Neural progenitor cell (in vitro differentiated cells): ENCODE measurements around the gene CHMP1B. TPM values are rescaled to one million over a fixed set of nuclear protein-coding genes. Genes with fewer than 3 reads are reported as not detected.

Experiments
- DNase-seq: peaks from one replicate; pipeline ENCODE4 v3.0.0-alpha.2; 2016; ENCODE audit warnings: low spot score
- H2AFZ ChIP-seq: fragments of 200-600 bp; sonication (generic); replicated peaks from 2 replicates; pipeline ENCODE4 v1.6.1; 2016; ENCODE audit warnings: antibody characterized with exemption
- H3F3A ChIP-seq: fragments of 200-600 bp; sonication (generic); 2 replicates; pipeline ENCODE4 v1.6.1; 2016; ENCODE audit warnings: antibody characterized with exemption, low read depth
- H3K27ac ChIP-seq: fragments of 200-600 bp; sonication (generic); 2 replicates; pipeline ENCODE4 v1.5.1; 2016; ENCODE audit warnings: mild to moderate bottlenecking
- H3K27me3 ChIP-seq: fragments of 200-600 bp; sonication (generic); 2 replicates; pipeline ENCODE4 v1.6.1; 2016; ENCODE audit warnings: mild to moderate bottlenecking, moderate library complexity
- H3K36me3 ChIP-seq: fragments of 200-600 bp; sonication (generic); 2 replicates; pipeline ENCODE4 v1.5.1; 2016
- H3K4me1 ChIP-seq: fragments of 200-600 bp; sonication (generic); 2 replicates; pipeline ENCODE4 v1.6.1; 2016; ENCODE audit warnings: mixed run types
- H3K4me2 ChIP-seq: fragments of 200-600 bp; sonication (generic); 2 replicates; pipeline ENCODE4 v1.6.1; 2016
- H3K4me3 ChIP-seq: fragments of 200-600 bp; sonication (generic); 2 replicates; pipeline ENCODE4 v1.5.1; 2016
- H3K79me2 ChIP-seq: fragments of 200-600 bp; sonication (generic); 2 replicates; pipeline ENCODE4 v1.6.1; 2016; ENCODE audit warnings: low read depth
- H3K9ac ChIP-seq: fragments of 200-600 bp; sonication (generic); 2 replicates; pipeline ENCODE4 v1.6.1; 2016
- H3K9me3 ChIP-seq: fragments of 200-600 bp; sonication (generic); 2 replicates; pipeline ENCODE4 v1.5.1; 2016; ENCODE audit warnings: low read depth
- H4K20me1 ChIP-seq: fragments of 200-600 bp; sonication (generic); 2 replicates; pipeline ENCODE4 v1.6.1; 2016; ENCODE audit warnings: low read depth
- H3K27ac Mint-ChIP-seq: 3 replicates; pipeline ENCODE4 v1.8.0; 2021; ENCODE audit warnings: mixed read lengths
- H3K27me3 Mint-ChIP-seq: 2 replicates; pipeline ENCODE4 v1.8.0; 2022; ENCODE audit warnings: low read depth, mild to moderate bottlenecking, inconsistent platforms, moderate library complexity, mixed read lengths; ENCODE audit not compliant: insufficient read depth
- H3K36me3 Mint-ChIP-seq: 3 replicates; pipeline ENCODE4 v1.8.0; 2021; ENCODE audit warnings: mixed read lengths
- H3K4me1 Mint-ChIP-seq: 3 replicates; pipeline ENCODE4 v1.8.0; 2021; ENCODE audit warnings: mixed read lengths
- H3K4me3 Mint-ChIP-seq: 3 replicates; pipeline ENCODE4 v1.8.0; 2021; ENCODE audit warnings: mild to moderate bottlenecking, moderate library complexity, mixed read lengths
- H3K9me3 Mint-ChIP-seq: 3 replicates; pipeline ENCODE4 v1.8.0; 2020; ENCODE audit warnings: mixed read lengths
- CTCF ChIP-seq: fragments of 200-600 bp; sonication (generic); IDR thresholded peaks from 2 replicates; pipeline ENCODE4 v1.5.1; 2017; ENCODE audit warnings: antibody characterized with exemption, mild to moderate bottlenecking
- EZH2 ChIP-seq: fragments of 200-600 bp; sonication (generic); IDR thresholded peaks from 2 replicates; pipeline ENCODE4 v1.6.1; 2017; ENCODE audit warnings: antibody characterized with exemption, mild to moderate bottlenecking, moderate library complexity
- EZH2phosphoT487 ChIP-seq: fragments of 200-600 bp; sonication (generic); IDR thresholded peaks from 2 replicates; pipeline ENCODE4 v1.6.1; 2017; ENCODE audit warnings: antibody characterized with exemption
- total RNA-seq: library from RNA; depleted of rRNA; stranded (reverse); fragments of >200 nt; gene quantifications from 2 replicates; pipeline ENCODE4 v1.2.3, GENCODE V29; 2015; ENCODE audit warnings: low replicate concordance

CHMP1B gene
- total RNA-seq, 1 donor from 2014 or later: 62.9 TPM

GRCh38 chr18:11823545-11823944 is 27.7 kb upstream of the CHMP1B start:
- Histone ChIP-seq H3K9ac (no peak overlapping the region), H4K20me1 (no peaks in the 10 kb centered on the region), H2AFZ (no peak overlapping the region), H3K27me3 (no peaks in the 10 kb centered on the region), H3K36me3 (no peaks in the 10 kb centered on the region), H3K4me3 (no peak overlapping the region), H3K4me2 (no peak overlapping the region), H3F3A (peaks cover 1% of the 10 kb centered on the region), H3K9me3 (no peaks in the 10 kb centered on the region), H3K79me2 (no peaks in the 10 kb centered on the region), H3K27ac (peak overlapping the region; percentile 50), H3K4me1 (no peaks in the 10 kb centered on the region)
- H3K27ac Mint-ChIP-seq: peak overlapping the region; percentile 70
- H3K36me3 Mint-ChIP-seq: no peaks in the 10 kb centered on the region
- H3K4me1 Mint-ChIP-seq: peaks cover 16% of the 10 kb centered on the region
- TF ChIP-seq CTCF (no peak), EZH2 (no peak), EZH2phosphoT487 (no peak)
- H3K27me3 Mint-ChIP-seq: no peaks in the 10 kb centered on the region
- no peaks in the 10 kb centered on the region for H3K9me3 Mint-ChIP-seq
- no peak for DNase-seq
- no peak overlapping the region for H3K4me3 Mint-ChIP-seq

- H3K4me1 ChIP-seq: peaks cover 9% of the 10 kb centered on the region
- H3K79me2 ChIP-seq: no peaks in the 10 kb centered on the region
- no peaks in the 10 kb centered on the region for H3K27me3 ChIP-seq
- no peaks in the 10 kb centered on the region for H3K36me3 ChIP-seq
- peaks cover 10% of the 10 kb centered on the region for H3F3A ChIP-seq
- H3K27ac ChIP-seq: no peak overlapping the region
- Mint-ChIP-seq H3K36me3 (no peaks in the 10 kb centered on the region), H3K4me3 (no peak overlapping the region), H3K4me1 (peaks cover 27% of the 10 kb centered on the region), H3K27ac (no peak overlapping the region), H3K9me3 (no peaks in the 10 kb centered on the region), H3K27me3 (no peaks in the 10 kb centered on the region)
- DNase-seq: no peak
- no peak overlapping the region for H3K9ac ChIP-seq
- H4K20me1 ChIP-seq: no peaks in the 10 kb centered on the region
- no peaks in the 10 kb centered on the region for H3K9me3 ChIP-seq
- no peak overlapping the region for H2AFZ ChIP-seq
- no peak for TF ChIP-seq EZH2phosphoT487
- TF ChIP-seq CTCF: peak; percentile 21
- H3K4me2 ChIP-seq: no peak overlapping the region
- H3K4me3 ChIP-seq: no peak overlapping the region
Observed at GRCh38 chr18:11826836-11827235, 24.4 kb upstream of the CHMP1B start.

GRCh38 chr18:11828786-11829432 is 22.3 kb upstream of the CHMP1B start:
- peak overlapping the region; percentile 71 for H2AFZ ChIP-seq
- peaks cover 9% of the 10 kb centered on the region for H3K4me1 ChIP-seq
- H3K27ac Mint-ChIP-seq: no peak overlapping the region
- peak overlapping the region; percentile 71 for H3K27ac ChIP-seq
- H3K36me3 Mint-ChIP-seq: no peaks in the 10 kb centered on the region
- no peak overlapping the region for H3K4me3 Mint-ChIP-seq
- no peak overlapping the region for H3K4me3 ChIP-seq
- no peak overlapping the region for H3K9ac ChIP-seq
- H3K9me3 Mint-ChIP-seq: no peaks in the 10 kb centered on the region
- peaks cover 23% of the 10 kb centered on the region for H3K4me1 Mint-ChIP-seq
- no peaks in the 10 kb centered on the region for H3K79me2 ChIP-seq
- H3K27me3 ChIP-seq: no peaks in the 10 kb centered on the region
- peaks cover 10% of the 10 kb centered on the region for H3F3A ChIP-seq
- peak overlapping the region; percentile 56 for H3K4me2 ChIP-seq
- no peaks in the 10 kb centered on the region for H3K27me3 Mint-ChIP-seq
- no peaks in the 10 kb centered on the region for H3K36me3 ChIP-seq
- no peaks in the 10 kb centered on the region for H3K9me3 ChIP-seq
- TF ChIP-seq EZH2: no peak
- no peak for TF ChIP-seq EZH2phosphoT487
- TF ChIP-seq CTCF: no peak
- DNase-seq: no peak
- no peaks in the 10 kb centered on the region for H4K20me1 ChIP-seq
